IPS-20b (cell line): ENCODE results near the gene NDUFAF5.
"Not testable (repeated sequence)": the region's sequence is repeated elsewhere in the genome, so short reads cannot be mapped to it uniquely, and the experiment has no call there.

Source experiments
- H3K27ac ChIP-seq: one replicate; pipeline ENCODE4 v1.5.1; 2013; ENCODE audit warnings: low read length
- H3K27me3 ChIP-seq: 2 replicates; pipeline ENCODE4 v1.6.1; 2013; ENCODE audit warnings: mild to moderate bottlenecking, low read length, inconsistent platforms; ENCODE audit not compliant: insufficient read depth
- H3K36me3 ChIP-seq: 2 replicates; pipeline ENCODE4 v1.6.1; 2013; ENCODE audit warnings: low read depth, mild to moderate bottlenecking, inconsistent platforms, low read length, moderate library complexity; ENCODE audit not compliant: insufficient read depth
- H3K4me1 ChIP-seq: 2 replicates; pipeline ENCODE4 v1.6.1; 2013; ENCODE audit warnings: mild to moderate bottlenecking, control low read depth, inconsistent platforms, low read length, moderate library complexity; ENCODE audit not compliant: insufficient read depth
- H3K4me3 ChIP-seq: 2 replicates; pipeline ENCODE4 v1.5.1; 2013; ENCODE audit warnings: mild to moderate bottlenecking, low read length, inconsistent platforms
- H3K9ac ChIP-seq: 2 replicates; pipeline ENCODE4 v1.6.1; 2013; ENCODE audit warnings: low read depth, mild to moderate bottlenecking, inconsistent platforms, low read length, moderate library complexity
- H3K9me3 ChIP-seq: 2 replicates; pipeline ENCODE4 v1.6.1; 2013; ENCODE audit warnings: mild to moderate bottlenecking, low read depth, low read length, inconsistent platforms; ENCODE audit not compliant: insufficient read depth

Gene NDUFAF5, protein sequence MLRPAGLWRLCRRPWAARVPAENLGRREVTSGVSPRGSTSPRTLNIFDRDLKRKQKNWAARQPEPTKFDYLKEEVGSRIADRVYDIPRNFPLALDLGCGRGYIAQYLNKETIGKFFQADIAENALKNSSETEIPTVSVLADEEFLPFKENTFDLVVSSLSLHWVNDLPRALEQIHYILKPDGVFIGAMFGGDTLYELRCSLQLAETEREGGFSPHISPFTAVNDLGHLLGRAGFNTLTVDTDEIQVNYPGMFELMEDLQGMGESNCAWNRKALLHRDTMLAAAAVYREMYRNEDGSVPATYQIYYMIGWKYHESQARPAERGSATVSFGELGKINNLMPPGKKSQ

GRCh38 chr20:13784893-13785715, at the start of gene NDUFAF5, which contains the start of gene ESF1:
Gene NDUFAF5 (plus strand): TSS chr20:13785028. CDS start chr20:13785069, 41 bp downstream.
Gene ESF1 (minus strand): TSS chr20:13784919. CDS start chr20:13783140, 1,779 bp downstream.
- Histone ChIP-seq H3K9me3 (no peaks in the 10 kb centered on the region), H3K4me1 (peaks cover 6% of the 10 kb centered on the region), H3K4me3 (peak within 1 kb of the TSS; percentile 100), H3K9ac (peak within 1 kb of the TSS; percentile 99), H3K36me3 (peaks cover 57% of the 10 kb centered on the region), H3K27ac (peak within 1 kb of the TSS; percentile 97), H3K27me3 (no peaks in the 10 kb centered on the region)

- Histone ChIP-seq H3K36me3 (peaks cover 68% of the 10 kb centered on the region), H3K27me3 (no peaks in the 10 kb centered on the region), H3K9me3 (no peaks in the 10 kb centered on the region; the same call in 1 of the 2 replicates), H3K27ac (no peak overlapping the region), H3K4me3 (no peak overlapping the region), H3K9ac (no peak overlapping the region), H3K4me1 (no peaks in the 10 kb centered on the region)
These were observed 49.0 kb upstream of the NDUFAF5 start for GRCh38 chr20:13735826-13736225.

- H3K27ac ChIP-seq: no peak overlapping the region
- H3K4me3 ChIP-seq: no peak overlapping the region
- H3K9ac ChIP-seq: no peak overlapping the region
- H3K36me3 ChIP-seq: peaks cover 69% of the 10 kb centered on the region
- no peaks in the 10 kb centered on the region for H3K4me1 ChIP-seq
- H3K27me3 ChIP-seq: no peaks in the 10 kb centered on the region
- no peaks in the 10 kb centered on the region; the same call in 1 of the 2 replicates for H3K9me3 ChIP-seq
These were observed 48.2 kb upstream of the NDUFAF5 start for GRCh38 chr20:13736436-13737191.

DNA sequence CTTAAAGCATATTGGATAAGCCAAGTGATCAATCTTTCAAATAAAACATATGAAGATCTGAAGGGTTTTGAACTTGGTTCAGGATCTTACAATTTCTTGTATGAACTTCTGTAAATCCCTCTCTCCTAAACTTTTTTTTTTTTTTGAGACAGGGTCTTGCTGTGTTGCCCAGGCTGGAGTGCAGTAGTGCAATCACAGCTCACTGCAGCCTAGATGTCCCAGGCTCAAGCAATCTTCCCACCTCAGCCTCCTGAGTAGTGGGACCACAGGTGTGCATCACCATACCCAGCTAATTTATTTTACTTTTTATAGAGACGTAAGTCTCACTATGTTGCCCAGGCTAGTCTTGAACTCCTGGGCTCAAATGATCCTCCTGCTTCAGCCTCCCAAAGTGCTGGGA, 46.6 kb upstream of the NDUFAF5 start:
- not testable (repeated sequence) for H3K27me3 ChIP-seq, H3K4me3 ChIP-seq, H3K27ac ChIP-seq, H3K4me1 ChIP-seq, H3K9me3 ChIP-seq, H3K9ac ChIP-seq
- peaks cover 66% of the 10 kb centered on the region for H3K36me3 ChIP-seq

DNA sequence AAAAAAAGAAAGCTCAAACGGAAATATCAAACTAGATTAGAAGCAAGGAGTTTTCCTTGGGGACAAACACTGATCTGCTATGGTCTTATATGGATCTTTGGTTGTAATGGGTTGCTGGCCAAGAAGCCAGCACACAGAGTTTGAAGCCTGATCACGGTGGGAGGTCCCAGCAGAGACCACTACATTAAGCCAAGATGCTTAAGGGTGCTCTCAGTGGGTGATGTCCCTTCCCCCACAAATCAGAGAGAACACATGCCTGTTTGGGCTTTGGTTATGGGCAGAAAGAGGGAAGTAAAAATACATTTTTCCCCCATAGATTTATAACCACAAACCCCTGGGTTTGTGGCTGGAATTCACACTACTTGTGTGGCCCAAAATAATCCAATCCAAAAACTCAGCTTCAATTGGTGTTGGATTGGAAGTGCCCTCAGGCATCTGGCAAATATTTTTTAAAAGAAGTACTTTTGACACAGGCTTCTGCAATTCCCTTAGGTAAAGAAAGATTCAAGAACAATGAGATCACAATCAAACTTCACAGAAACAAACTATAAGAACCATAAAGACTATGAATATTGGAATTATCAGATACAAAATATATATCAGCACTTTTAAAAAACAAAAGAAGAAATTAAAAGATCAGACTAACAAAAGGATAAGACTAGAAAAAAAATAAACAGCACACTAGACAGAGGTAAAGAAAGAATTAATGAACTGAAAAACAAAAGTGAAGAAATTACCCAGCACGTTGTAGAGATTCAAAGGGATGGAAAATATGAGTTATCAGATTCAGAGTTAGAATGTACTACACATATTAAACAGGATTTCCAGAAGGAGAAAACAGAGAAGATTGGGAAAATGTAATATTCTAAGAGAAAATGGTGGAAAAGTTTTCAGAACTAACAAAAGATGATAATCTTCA, 44.8 kb upstream of the NDUFAF5 start:
- peaks cover 61% of the 10 kb centered on the region for H3K36me3 ChIP-seq
- no peak overlapping the region for H3K9ac ChIP-seq
- H3K9me3 ChIP-seq: no peaks in the 10 kb centered on the region; the same call in 1 of the 2 replicates
- no peaks in the 10 kb centered on the region for H3K4me1 ChIP-seq
- H3K27me3 ChIP-seq: no peaks in the 10 kb centered on the region
- H3K27ac ChIP-seq: no peak overlapping the region
- H3K4me3 ChIP-seq: no peak overlapping the region

DNA sequence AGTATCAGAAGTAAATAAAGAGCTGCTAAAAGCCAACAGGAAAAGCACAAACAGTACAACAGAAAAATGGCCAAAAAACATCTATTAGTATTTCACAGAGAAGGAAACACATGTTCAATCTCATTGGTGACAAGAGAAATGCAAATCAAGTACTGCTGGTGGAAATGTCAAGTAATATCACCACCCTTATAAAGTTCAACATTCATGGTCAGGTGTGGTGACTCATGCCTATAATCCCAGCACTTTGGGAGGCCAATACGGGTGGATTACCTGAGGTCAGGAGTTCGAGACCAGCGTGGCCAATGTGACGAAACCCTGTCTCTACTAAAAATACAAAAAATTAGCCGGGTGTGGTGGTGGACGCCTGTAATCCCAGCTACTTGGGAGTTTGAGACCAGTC, 42.9 kb upstream of the NDUFAF5 start:
- no peaks in the 10 kb centered on the region; the same call in 1 of the 2 replicates for H3K9me3 ChIP-seq
- H3K27me3 ChIP-seq: no peaks in the 10 kb centered on the region
- H3K9ac ChIP-seq: no peak overlapping the region
- H3K4me1 ChIP-seq: no peaks in the 10 kb centered on the region
- H3K27ac ChIP-seq: no peak overlapping the region
- H3K4me3 ChIP-seq: no peak overlapping the region
- peaks cover 53% of the 10 kb centered on the region for H3K36me3 ChIP-seq

GRCh38 chr20:13744352-13744751, 40.5 kb upstream of the NDUFAF5 start:
- Histone ChIP-seq H3K9me3 (no peaks in the 10 kb centered on the region; the same call in 1 of the 2 replicates), H3K27me3 (no peaks in the 10 kb centered on the region), H3K4me1 (no peaks in the 10 kb centered on the region), H3K36me3 (peaks cover 49% of the 10 kb centered on the region), H3K9ac (no peak overlapping the region), H3K4me3 (no peak overlapping the region), H3K27ac (no peak overlapping the region)

GRCh38 chr20:13745784-13746183, 39.0 kb upstream of the NDUFAF5 start:
- no peak overlapping the region for H3K4me3 ChIP-seq
- H3K4me1 ChIP-seq: no peaks in the 10 kb centered on the region
- H3K9ac ChIP-seq: no peak overlapping the region
- H3K27me3 ChIP-seq: no peaks in the 10 kb centered on the region
- H3K9me3 ChIP-seq: no peaks in the 10 kb centered on the region; the same call in 1 of the 2 replicates
- peaks cover 49% of the 10 kb centered on the region for H3K36me3 ChIP-seq
- H3K27ac ChIP-seq: no peak overlapping the region

GRCh38 chr20:13749811-13750210, 35.0 kb upstream of the NDUFAF5 start:
- peaks cover 48% of the 10 kb centered on the region for H3K36me3 ChIP-seq
- no peak overlapping the region for H3K27ac ChIP-seq
- no peak overlapping the region for H3K4me3 ChIP-seq
- no peaks in the 10 kb centered on the region for H3K27me3 ChIP-seq
- no peak overlapping the region for H3K9ac ChIP-seq
- H3K4me1 ChIP-seq: no peaks in the 10 kb centered on the region
- H3K9me3 ChIP-seq: no peaks in the 10 kb centered on the region

- no peak overlapping the region for H3K4me3 ChIP-seq
- peaks cover 70% of the 10 kb centered on the region for H3K36me3 ChIP-seq
- H3K27me3 ChIP-seq: no peaks in the 10 kb centered on the region
- no peak overlapping the region for H3K27ac ChIP-seq
- no peaks in the 10 kb centered on the region for H3K9me3 ChIP-seq
- no peaks in the 10 kb centered on the region for H3K4me1 ChIP-seq
- no peak overlapping the region for H3K9ac ChIP-seq
These were observed 31.3 kb upstream of the NDUFAF5 start for GRCh38 chr20:13753436-13754036.
